ENCODE results near the gene SLC9A9.

GRCh38 chr3:143360244-143360643, 488.0 kb downstream of the SLC9A9 start:
- no peak for TF ChIP-seq EZH2phosphoT487 (IDR thresholded peaks at IDR 0.05; ENCODE audit: low read depth)
- TF ChIP-seq, protein P1, sequence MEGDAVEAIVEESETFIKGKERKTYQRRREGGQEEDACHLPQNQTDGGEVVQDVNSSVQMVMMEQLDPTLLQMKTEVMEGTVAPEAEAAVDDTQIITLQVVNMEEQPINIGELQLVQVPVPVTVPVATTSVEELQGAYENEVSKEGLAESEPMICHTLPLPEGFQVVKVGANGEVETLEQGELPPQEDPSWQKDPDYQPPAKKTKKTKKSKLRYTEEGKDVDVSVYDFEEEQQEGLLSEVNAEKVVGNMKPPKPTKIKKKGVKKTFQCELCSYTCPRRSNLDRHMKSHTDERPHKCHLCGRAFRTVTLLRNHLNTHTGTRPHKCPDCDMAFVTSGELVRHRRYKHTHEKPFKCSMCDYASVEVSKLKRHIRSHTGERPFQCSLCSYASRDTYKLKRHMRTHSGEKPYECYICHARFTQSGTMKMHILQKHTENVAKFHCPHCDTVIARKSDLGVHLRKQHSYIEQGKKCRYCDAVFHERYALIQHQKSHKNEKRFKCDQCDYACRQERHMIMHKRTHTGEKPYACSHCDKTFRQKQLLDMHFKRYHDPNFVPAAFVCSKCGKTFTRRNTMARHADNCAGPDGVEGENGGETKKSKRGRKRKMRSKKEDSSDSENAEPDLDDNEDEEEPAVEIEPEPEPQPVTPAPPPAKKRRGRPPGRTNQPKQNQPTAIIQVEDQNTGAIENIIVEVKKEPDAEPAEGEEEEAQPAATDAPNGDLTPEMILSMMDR (IDR thresholded peaks at IDR 0.05; ENCODE audit: low read depth, low read length) = no peak
